Activated T-cell treated with anti-CD3 and anti-CD28 coated beads, Interleukin-2, amount 50 U/mL, for 24 hours (primary cell): ENCODE data around the gene PPP1R13B.

Experiments
- DNase-seq: peaks from one replicate; pipeline ENCODE4 v3.0.0-alpha.2; 2020
- H3K27ac Mint-ChIP-seq: 2 replicates; pipeline ENCODE4 v1.8.0; 2020; ENCODE audit warnings: mild to moderate bottlenecking, mixed read lengths
- H3K27me3 Mint-ChIP-seq: 2 replicates; pipeline ENCODE4 v1.8.0; 2020; ENCODE audit warnings: mixed read lengths
- H3K36me3 Mint-ChIP-seq: 2 replicates; pipeline ENCODE4 v1.8.0; 2020; ENCODE audit warnings: low read depth, mixed read lengths
- H3K4me1 Mint-ChIP-seq: 2 replicates; pipeline ENCODE4 v1.8.0; 2020; ENCODE audit warnings: low read depth, mixed read lengths
- H3K4me3 Mint-ChIP-seq: 2 replicates; pipeline ENCODE4 v1.8.0; 2020; ENCODE audit warnings: mild to moderate bottlenecking, moderate library complexity, mixed read lengths
- H3K9me3 Mint-ChIP-seq: 2 replicates; pipeline ENCODE4 v1.8.0; 2020; ENCODE audit warnings: mixed read lengths

The PPP1R13B gene

DNA sequence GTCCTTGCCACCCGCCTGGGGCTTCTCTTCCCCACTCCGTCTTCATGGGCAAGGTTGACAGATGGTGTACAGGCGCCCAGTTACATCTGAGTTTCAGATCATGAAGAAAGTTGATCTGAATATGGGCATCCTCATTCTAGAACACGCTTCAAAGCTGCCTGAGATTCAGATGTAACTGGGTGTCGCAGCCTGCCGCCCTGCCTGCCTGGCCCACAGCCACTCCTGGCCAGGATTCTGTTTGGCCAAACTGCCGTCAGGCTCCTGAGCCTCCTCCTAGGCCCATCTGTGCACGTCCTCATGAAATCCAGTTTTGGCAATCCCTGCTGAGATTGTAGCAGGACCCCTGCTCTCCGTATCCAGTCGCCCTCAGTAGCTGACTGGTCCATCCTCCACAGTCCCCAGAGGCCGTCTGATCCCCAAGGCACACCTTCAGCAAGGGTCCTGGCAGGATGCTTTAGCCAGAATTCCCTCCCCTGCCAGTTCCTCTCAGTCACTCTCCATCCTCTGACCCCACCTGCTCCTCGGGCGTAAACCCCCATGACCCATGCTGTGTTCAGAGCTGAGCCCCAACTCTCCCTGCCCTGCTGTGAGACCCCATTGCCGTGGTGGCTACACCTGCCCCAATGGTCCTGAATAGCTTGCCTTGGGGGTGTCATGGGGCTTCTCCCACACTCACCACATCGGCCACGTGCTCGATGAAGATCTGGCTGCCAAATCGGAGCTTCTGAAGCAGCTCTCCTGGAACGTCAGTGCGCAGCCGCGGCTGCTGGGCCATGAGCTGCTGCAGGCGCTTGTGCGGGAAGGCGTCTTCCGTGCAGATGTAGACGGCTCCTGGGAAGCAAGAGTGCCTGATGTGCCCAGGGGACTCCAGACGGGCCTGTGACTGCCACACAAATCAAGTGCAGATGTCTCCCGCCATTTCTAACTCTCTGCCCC is 144.6 kb downstream of the PPP1R13B start:
- H3K4me3 Mint-ChIP-seq: no peak overlapping the region
- no peaks in the 10 kb centered on the region for H3K27me3 Mint-ChIP-seq
- peak overlapping the region; percentile 76 for H3K27ac Mint-ChIP-seq
- H3K36me3 Mint-ChIP-seq: peaks cover 90% of the 10 kb centered on the region
- no peak for DNase-seq
- no peaks in the 10 kb centered on the region for H3K4me1 Mint-ChIP-seq
- H3K9me3 Mint-ChIP-seq: no peaks in the 10 kb centered on the region

DNA sequence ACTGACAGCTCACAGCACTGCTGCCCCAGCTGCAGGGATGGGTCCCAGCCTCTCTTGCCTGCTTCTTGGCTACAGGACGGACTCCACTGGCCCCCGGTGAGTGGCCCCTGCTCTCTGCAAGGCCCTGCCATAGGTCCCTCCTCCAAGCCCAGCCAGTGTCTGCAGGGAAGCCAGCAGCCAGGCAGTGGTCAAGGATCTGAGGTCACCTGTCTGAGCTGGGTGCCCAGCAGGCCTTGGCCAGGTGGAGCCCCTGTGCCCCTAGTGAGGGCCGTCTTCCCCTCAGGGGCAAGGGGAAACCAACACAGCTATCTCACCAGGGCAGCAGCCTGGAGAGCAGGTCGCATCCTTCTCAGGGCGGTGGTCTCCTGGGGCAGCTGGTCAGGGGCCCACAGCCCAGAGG is 145.3 kb downstream of the PPP1R13B start:
- H3K27ac Mint-ChIP-seq: peak overlapping the region; percentile 76

DNA sequence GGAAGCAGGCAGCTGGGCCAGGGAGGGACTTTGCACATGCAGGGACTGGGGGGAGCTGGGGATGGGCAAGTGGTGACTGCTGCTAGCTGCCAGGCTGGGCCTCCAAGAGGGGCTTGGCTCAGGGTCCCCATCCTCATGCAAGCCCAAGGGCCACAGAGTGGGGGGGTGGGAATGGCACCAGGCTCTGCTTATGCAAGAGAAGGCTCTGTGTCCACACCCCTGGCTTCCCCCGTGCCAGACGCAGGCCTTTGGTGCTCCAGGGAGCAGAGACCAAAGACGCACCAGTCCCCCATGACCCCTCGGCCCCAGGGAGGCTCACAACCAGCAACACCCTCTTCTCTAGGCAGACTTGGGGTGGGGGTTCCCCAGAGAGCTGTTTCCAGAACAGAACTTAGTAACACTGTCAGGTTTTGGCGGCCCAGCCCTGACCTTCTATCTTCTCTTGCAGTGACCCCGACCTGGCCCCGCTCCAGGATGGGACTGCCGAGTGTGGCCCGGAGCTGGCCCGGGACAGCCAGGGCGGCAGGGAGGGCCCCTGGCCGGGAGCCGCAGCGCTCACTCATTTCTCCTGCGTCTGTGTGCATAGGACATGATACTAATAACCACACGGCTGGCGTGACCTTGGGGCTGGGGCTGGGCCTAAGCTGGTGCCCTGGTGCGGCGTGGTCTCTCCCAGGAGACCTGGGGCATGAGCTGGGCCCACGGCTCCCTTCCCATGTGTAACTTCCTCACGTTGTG is 146.5 kb downstream of the PPP1R13B start:
- peaks cover 93% of the 10 kb centered on the region for H3K36me3 Mint-ChIP-seq
- H3K4me3 Mint-ChIP-seq: no peak overlapping the region
- H3K4me1 Mint-ChIP-seq: peaks cover 7% of the 10 kb centered on the region
- no peaks in the 10 kb centered on the region for H3K27me3 Mint-ChIP-seq
- H3K9me3 Mint-ChIP-seq: no peaks in the 10 kb centered on the region
- peak overlapping the region; percentile 59 for H3K27ac Mint-ChIP-seq
- no peak for DNase-seq

More for the DNA sequence above, 145.3 kb downstream of the PPP1R13B start:
- H3K4me1 Mint-ChIP-seq: peaks cover 2% of the 10 kb centered on the region
- H3K9me3 Mint-ChIP-seq: no peaks in the 10 kb centered on the region
- no peak for DNase-seq
- H3K4me3 Mint-ChIP-seq: no peak overlapping the region
- H3K36me3 Mint-ChIP-seq: peaks cover 93% of the 10 kb centered on the region
- H3K27me3 Mint-ChIP-seq: no peaks in the 10 kb centered on the region

DNA sequence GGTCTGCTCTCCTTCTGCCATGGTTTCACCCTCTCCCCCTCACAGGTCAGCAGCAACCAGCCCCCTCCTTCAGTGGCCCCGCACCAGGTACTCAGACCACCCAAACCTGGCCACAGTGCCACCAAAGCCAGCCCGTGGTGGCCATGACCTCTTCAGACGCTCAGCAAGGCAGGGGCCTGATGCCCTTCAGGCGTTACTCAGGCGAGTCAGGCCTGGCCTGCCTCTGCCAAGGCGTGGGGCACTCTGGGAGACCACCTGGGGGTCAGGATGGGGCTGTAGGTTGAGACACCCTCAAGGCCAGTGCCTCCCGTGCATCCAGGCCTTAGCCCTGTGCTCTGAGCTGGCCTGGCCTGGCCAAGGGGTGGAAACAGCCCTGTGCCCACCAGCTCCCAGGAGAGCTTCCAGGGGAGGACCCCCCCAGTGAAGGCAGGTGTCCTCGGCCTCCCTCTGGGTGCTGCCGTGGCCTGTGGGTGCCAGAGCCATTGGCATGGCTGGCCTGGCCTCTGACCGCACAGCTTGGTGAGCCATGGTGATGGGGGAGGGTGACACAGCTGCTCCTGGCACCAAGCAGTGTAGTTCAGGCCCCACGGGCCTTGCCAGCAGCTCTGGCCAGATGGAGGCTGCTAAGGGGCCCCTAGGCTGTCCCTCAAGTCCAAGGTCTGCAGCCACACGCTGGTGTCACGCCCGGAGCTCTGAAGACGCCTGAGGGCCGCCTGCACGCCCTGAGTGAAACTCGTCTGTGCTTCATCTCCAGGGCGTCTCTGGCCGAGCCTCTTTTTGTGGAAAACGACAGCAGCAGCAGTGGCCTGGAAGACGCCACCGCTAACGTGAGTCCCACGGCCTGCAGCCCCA is 147.2 kb downstream of the PPP1R13B start:
- Mint-ChIP-seq H3K27me3 (no peaks in the 10 kb centered on the region), H3K9me3 (no peaks in the 10 kb centered on the region), H3K27ac (peak overlapping the region; percentile 77), H3K4me1 (peaks cover 7% of the 10 kb centered on the region), H3K36me3 (peaks cover 91% of the 10 kb centered on the region), H3K4me3 (no peak overlapping the region)
- no peak for DNase-seq

DNA sequence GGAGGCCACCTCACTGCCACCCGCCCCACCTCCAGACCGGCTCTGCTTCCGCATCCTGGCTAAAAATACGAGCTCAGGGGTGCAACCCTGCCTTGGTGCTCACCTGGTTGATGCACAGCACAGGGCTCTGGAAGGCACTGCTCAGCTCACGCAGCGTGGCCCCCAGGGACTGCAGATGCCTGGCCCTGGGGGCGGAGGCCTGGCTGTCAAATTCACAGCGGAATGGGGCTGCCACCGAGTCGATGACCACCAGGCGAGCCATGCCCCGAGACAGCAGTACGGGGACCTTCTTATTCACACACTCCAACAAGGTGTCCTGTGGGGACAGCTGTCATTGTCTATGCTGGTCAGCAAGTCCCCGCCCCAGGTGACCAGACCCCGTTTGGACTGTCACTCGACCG is 148.1 kb downstream of the PPP1R13B start:
- Mint-ChIP-seq H3K4me1 (peaks cover 7% of the 10 kb centered on the region), H3K27me3 (no peaks in the 10 kb centered on the region), H3K9me3 (no peaks in the 10 kb centered on the region), H3K36me3 (peaks cover 91% of the 10 kb centered on the region), H3K27ac (peak overlapping the region; percentile 77), H3K4me3 (no peak overlapping the region)
- DNase-seq: no peak

DNA sequence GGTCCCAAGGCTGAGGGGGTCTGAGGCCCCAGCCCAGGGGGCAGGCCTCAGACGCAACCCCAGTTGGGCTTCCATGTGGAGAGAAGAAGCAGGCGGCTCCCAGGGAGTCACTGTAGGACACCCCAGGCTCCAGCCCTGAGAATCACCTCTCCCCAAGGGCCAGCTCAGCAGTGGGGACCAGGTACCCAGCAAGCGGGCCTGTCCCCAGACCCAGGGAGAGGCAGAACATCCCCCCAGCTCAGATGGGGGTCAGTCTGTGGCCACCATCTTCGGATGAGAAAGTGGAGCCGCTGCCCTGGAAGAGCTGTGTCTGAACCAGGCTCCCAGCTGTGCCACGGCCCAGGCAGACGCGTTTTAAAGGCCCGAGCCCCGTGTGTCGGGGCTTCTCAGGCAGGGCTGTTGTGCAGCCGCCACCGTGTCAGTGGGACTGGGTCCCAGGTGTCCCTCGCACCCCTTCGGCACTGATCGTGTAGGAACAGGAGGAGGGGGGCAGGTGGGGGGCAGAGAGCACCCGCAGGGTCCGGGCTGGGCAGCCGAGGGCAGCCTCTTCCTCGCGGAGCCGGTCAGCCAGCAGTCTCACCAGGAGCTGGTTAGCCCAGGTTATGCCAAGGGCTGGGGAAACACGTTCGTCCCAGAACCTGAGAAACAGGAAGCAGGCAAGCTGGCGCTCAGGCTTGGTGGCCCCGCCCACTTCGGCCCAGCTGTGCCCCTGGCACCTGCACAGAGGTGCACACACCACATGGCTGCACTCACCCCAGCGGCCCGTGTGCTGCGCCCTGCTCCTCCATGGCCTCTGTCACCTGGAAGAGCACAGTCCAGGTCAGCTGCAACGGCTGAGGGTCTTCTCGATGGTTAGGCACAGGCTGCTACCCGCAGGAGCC is 148.8 kb downstream of the PPP1R13B start:
- Mint-ChIP-seq H3K9me3 (no peaks in the 10 kb centered on the region), H3K4me3 (no peak overlapping the region), H3K27ac (peak overlapping the region; percentile 77), H3K36me3 (peaks cover 92% of the 10 kb centered on the region), H3K4me1 (peaks cover 7% of the 10 kb centered on the region), H3K27me3 (no peaks in the 10 kb centered on the region)
- DNase-seq: no peak

DNA sequence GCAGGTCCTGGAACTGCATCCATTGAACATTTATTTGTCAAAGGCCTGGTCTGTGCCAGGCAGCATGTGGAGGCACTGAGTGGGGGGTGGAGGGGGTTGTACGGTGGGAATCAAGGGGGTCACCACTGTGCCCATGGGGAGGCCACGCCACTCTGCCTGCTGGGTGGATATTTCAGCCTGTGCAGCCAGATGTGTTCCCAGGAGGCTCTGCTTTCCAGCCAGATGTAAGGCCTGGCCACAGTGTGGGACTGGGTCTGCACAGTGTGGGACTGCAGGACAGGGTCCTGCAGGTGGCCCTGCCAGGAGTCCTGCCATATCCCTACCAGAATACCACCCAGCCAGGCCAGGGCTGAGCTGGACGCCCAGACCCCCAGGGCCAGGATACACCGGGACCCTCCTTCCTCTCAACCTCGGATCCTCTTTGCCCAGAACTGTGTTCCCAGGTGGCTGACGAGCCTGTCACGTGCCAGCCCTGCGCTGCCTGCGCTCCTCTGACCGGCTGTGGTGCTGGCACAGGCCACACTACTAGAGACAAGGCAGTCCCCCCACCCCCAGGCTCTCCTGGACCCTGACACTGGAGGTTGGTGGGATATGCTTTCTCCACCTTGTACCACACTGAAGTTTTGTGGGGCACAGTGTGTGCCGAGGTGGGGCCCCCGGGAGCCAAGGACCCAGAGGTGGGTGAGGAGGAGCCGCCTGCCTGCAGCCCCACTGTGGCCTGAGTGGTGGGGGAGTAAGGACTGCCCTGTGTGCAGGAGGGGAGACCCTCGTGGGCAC is 149.6 kb downstream of the PPP1R13B start:
- peaks cover 7% of the 10 kb centered on the region for H3K4me1 Mint-ChIP-seq
- peaks cover 92% of the 10 kb centered on the region for H3K36me3 Mint-ChIP-seq

DNA sequence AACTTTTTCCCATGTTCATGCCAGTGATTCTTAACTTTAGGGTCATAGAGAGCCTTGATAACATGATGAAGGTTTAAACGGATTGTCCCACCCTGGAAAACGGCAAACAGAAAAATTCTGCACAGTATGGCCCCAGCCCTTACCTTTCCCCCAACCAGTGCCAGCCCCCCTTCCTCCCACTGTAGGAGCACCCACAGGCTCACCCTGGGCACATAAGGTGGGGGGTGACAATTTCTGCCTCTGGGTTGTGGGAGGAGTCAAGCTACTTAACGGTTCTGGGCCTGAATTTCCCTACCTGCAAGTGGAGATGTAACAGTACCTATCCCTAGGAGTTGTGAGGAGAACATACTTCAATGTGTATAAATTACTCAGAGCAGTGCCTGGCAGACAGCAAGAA is 150.2 kb downstream of the PPP1R13B start:
- H3K27me3 Mint-ChIP-seq: no peaks in the 10 kb centered on the region
- H3K4me3 Mint-ChIP-seq: no peak overlapping the region
- peak overlapping the region; percentile 82 for H3K27ac Mint-ChIP-seq
- no peaks in the 10 kb centered on the region for H3K9me3 Mint-ChIP-seq
- H3K36me3 Mint-ChIP-seq: peaks cover 90% of the 10 kb centered on the region
- peaks cover 7% of the 10 kb centered on the region for H3K4me1 Mint-ChIP-seq
- no peak for DNase-seq

More for the DNA sequence above, 149.6 kb downstream of the PPP1R13B start:
- Mint-ChIP-seq H3K27me3 (no peaks in the 10 kb centered on the region), H3K27ac (peak overlapping the region; percentile 82), H3K4me3 (no peak overlapping the region), H3K9me3 (no peaks in the 10 kb centered on the region)
- DNase-seq: no peak

DNA sequence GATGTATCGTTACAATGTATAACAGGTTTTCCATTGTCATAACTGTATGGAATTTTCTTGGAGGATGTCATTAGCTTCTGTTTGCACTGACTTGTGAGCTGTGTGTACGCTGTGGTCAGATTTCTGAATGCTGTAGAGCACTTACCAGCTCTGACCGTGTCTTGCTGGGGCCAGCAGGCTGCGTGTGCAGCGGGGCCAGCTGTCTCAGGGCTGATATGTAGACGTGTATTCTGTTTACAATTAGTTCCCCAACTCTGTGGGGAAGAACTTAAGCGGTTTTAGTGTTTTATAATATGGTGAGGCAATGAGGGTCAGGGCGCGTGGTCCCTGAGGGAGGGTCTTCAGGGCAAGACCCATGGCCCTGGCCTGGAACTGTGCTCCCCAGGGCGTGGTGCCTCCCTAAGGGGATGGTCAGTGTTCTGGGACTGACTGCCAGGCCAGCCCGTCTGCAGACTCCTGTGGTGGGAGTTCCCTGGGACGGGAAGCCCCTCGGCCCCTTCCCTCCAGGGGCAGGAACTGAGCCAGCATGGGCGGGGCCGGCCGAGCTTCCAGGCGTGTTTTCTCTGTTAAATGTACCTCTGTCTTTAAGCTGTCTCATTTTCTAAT is 150.8 kb downstream of the PPP1R13B start:
- H3K4me3 Mint-ChIP-seq: no peak overlapping the region
- no peak for DNase-seq
- H3K36me3 Mint-ChIP-seq: peaks cover 90% of the 10 kb centered on the region
- H3K27me3 Mint-ChIP-seq: no peaks in the 10 kb centered on the region
- H3K4me1 Mint-ChIP-seq: peaks cover 7% of the 10 kb centered on the region
- peak overlapping the region; percentile 82 for H3K27ac Mint-ChIP-seq
- no peaks in the 10 kb centered on the region for H3K9me3 Mint-ChIP-seq

DNA sequence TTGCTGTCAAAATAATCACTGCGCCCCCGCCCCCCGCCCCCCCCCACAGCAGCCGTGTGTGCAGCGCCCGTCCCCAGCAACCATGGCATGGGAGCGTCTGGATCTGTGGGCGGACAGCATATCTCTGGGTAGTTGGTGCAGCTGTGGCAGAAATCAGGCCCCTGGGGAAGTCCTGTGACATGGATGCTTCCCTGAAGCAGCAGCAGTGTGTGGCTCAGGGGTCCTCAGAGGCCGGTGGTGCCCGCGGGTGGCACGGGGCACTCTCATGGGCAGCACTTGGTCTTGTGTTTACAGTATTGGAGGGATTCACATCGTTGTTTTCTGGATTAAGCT is 151.3 kb downstream of the PPP1R13B start:
- H3K4me3 Mint-ChIP-seq: no peak overlapping the region
- H3K27me3 Mint-ChIP-seq: no peaks in the 10 kb centered on the region
- DNase-seq: no peak
- peak overlapping the region; percentile 82 for H3K27ac Mint-ChIP-seq
- peaks cover 86% of the 10 kb centered on the region for H3K36me3 Mint-ChIP-seq
- H3K4me1 Mint-ChIP-seq: peaks cover 7% of the 10 kb centered on the region
- H3K9me3 Mint-ChIP-seq: no peaks in the 10 kb centered on the region

DNA sequence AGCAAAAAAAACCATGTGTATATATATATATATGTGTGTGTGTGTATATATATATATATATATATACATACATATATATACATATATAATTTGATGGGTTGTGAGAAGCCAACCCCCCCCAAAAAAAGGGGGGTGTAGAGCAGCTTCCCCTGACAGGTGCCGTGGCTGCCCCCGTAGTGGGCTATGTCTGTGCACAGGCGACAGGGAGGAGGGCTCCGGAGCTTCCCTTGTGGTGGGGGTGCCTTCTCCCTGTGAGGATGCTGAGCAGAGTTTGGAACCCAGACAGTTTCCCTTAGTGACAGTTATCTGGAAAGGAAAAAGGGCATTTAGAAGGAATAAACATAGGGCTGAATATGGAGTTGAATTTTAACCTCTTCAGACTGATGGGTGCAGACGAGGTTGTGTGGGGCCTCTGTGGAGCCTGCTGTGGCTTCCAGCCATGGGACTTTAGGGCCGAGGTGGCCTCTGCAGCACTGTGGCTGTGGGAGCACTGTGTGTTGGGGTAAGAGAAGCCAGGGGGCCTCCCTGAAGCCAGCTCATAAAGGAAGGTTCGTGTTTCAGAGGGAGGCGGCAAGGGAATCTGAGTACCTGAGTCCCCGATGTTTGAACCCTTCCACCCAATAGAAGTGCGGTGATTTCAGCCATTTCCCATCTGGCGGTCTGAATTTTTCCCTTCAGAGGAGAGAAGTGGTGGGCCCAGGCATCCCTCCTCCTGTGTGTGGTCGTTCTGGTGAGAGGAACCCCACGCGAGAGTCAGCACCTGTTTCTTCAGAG is 151.9 kb downstream of the PPP1R13B start:
- H3K4me1 Mint-ChIP-seq: peaks cover 7% of the 10 kb centered on the region
- H3K9me3 Mint-ChIP-seq: no peaks in the 10 kb centered on the region
- no peak for DNase-seq
- H3K36me3 Mint-ChIP-seq: peaks cover 87% of the 10 kb centered on the region
- H3K4me3 Mint-ChIP-seq: no peak overlapping the region
- H3K27ac Mint-ChIP-seq: peak overlapping the region; percentile 63
- H3K27me3 Mint-ChIP-seq: no peaks in the 10 kb centered on the region

DNA sequence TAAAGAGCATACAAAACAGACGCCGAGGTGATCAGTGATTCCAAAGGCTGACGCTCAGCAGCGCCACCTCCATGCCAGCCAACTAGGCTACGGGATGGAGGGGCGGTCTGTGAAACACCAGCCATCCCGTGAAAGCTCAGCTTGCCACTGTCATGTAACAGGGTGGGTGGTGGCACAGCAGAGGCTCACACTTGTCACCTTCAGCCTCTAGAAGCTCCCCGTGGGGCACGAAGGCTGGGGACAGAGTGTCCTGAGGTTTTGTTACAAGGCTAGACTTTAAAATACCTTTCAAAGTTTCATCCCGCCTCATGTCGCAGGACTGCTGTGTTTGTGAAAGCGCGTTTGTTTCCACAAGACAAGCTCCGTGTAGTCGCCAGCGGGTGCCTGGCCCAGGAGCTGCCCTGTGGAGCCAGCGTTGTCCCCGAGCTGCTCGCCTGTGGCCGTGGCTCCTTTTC is 152.8 kb downstream of the PPP1R13B start:
- Mint-ChIP-seq H3K27me3 (no peaks in the 10 kb centered on the region), H3K9me3 (no peaks in the 10 kb centered on the region), H3K27ac (peak overlapping the region; percentile 66), H3K4me3 (no peak overlapping the region), H3K36me3 (peaks cover 85% of the 10 kb centered on the region), H3K4me1 (peaks cover 7% of the 10 kb centered on the region)
- no peak for DNase-seq
